ENCODE measurements around the gene COL28A1. TPM values are rescaled to one million over a fixed set of nuclear protein-coding genes. Genes with fewer than 3 reads are reported as not detected.

The COL28A1 gene
- total RNA-seq, 1 experiment from 2014 or later = 0.17 TPM

GRCh38 chr7:7446616-7447015 lies 89.1 kb downstream of the COL28A1 start:
- Histone ChIP-seq H3K27me3 (ENCODE audit: control insufficient read depth, insufficient read depth, low read length) (no peaks in the 10 kb centered on the region), H3K36me3 (replicated peaks; ENCODE audit: control insufficient read depth, insufficient read depth, low read length) (no peaks in the 10 kb centered on the region), H3K4me3 (ENCODE audit: insufficient read depth, low read depth, low read length) (no peak overlapping the region)
- DNase-seq = no peak

- Histone ChIP-seq H3K36me3 (replicated peaks; ENCODE audit: control insufficient read depth, insufficient read depth, low read length) (no peaks in the 10 kb centered on the region), H3K4me3 (ENCODE audit: insufficient read depth, low read depth, low read length) (no peak overlapping the region), H3K27me3 (ENCODE audit: control insufficient read depth, insufficient read depth, low read length) (no peaks in the 10 kb centered on the region)
- no peak for DNase-seq
These were observed 91.8 kb downstream of the COL28A1 start for GRCh38 chr7:7443806-7444350.

DNA sequence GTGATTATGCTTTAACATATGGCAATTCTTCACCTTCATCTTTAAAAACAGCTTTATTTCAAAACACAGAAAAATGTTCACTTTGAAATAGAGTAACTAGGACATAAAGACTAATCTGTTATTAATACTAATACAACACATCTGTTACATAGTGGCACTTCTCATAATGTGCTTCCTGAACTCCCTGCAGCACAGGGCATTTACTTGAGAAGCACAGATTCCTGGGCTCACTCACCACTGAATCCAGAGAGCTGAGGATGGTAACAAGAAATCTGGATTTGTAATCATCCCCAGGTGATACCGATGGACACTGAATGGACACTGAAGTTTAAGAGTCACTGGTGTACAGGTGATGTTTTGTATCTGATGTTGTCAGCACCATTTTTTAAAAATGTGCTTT lies 96.1 kb downstream of the COL28A1 start:
- H3K27me3 ChIP-seq (ENCODE audit: control insufficient read depth, insufficient read depth, low read length) = no peaks in the 10 kb centered on the region
- H3K36me3 ChIP-seq (replicated peaks; ENCODE audit: control insufficient read depth, insufficient read depth, low read length) = no peaks in the 10 kb centered on the region
- DNase-seq = no peak
- H3K4me3 ChIP-seq (ENCODE audit: insufficient read depth, low read depth, low read length) = no peak overlapping the region

- Histone ChIP-seq H3K36me3 (replicated peaks; ENCODE audit: control insufficient read depth, insufficient read depth, low read length) (no peaks in the 10 kb centered on the region), H3K4me3 (ENCODE audit: insufficient read depth, low read depth, low read length) (no peak overlapping the region), H3K27me3 (ENCODE audit: control insufficient read depth, insufficient read depth, low read length) (no peaks in the 10 kb centered on the region)
- no peak for DNase-seq
These were observed 96.8 kb downstream of the COL28A1 start for GRCh38 chr7:7438851-7439250.

GRCh38 chr7:7435978-7436377 lies 99.7 kb downstream of the COL28A1 start:
- Histone ChIP-seq H3K36me3 (replicated peaks; ENCODE audit: control insufficient read depth, insufficient read depth, low read length) (no peaks in the 10 kb centered on the region), H3K4me3 (ENCODE audit: insufficient read depth, low read depth, low read length) (no peak overlapping the region), H3K27me3 (ENCODE audit: control insufficient read depth, insufficient read depth, low read length) (no peaks in the 10 kb centered on the region)
- no peak for DNase-seq

DNA sequence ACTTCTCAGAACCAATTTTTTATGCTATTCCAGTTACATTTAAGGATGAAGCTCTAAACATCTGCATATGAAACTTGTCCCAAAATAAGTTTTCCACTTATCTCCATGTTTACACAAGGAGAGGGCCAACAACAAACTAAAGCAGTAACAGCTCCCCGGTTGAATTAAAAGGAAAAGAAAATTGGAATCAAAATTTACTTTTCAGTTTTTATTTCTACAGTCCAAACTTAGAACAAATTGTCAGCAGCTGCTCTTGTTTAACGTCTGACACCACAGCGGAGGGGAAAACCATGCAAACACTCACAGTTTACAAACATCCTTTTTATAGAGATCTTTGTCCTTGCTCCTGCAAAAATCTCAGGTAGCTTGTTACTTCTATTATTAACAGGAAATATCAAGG lies 101.3 kb downstream of the COL28A1 start:
- no peak for DNase-seq
- Histone ChIP-seq H3K36me3 (replicated peaks; ENCODE audit: control insufficient read depth, insufficient read depth, low read length) (no peaks in the 10 kb centered on the region), H3K4me3 (ENCODE audit: insufficient read depth, low read depth, low read length) (no peak overlapping the region), H3K27me3 (ENCODE audit: control insufficient read depth, insufficient read depth, low read length) (no peaks in the 10 kb centered on the region)

DNA sequence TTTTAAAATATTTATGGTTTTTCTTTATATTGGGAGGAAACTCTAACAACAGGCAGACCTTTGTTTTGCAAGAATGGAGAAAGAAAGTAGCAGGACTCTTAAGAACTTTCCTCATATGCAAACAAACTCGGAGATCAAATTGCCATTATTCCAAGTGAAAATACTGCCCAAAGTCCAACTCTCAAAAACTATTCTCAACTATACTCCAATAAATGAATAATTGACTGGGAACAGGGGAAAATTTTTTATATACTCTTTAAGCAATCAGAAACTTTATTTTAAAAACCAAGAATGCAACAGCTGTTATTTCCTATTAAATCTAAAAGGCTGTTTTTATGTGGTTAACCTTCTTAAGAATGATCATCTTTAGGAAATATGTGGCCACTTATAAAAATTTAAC lies 101.9 kb downstream of the COL28A1 start:
- Histone ChIP-seq H3K36me3 (replicated peaks; ENCODE audit: control insufficient read depth, insufficient read depth, low read length) (no peaks in the 10 kb centered on the region), H3K4me3 (ENCODE audit: insufficient read depth, low read depth, low read length) (no peak overlapping the region), H3K27me3 (ENCODE audit: control insufficient read depth, insufficient read depth, low read length) (no peaks in the 10 kb centered on the region)
- DNase-seq = no peak

- no peak overlapping the region for H3K4me3 ChIP-seq (ENCODE audit: insufficient read depth, low read depth, low read length)
- H3K36me3 ChIP-seq (replicated peaks; ENCODE audit: control insufficient read depth, insufficient read depth, low read length) = no peaks in the 10 kb centered on the region
- DNase-seq = no peak
- H3K27me3 ChIP-seq (ENCODE audit: control insufficient read depth, insufficient read depth, low read length) = no peaks in the 10 kb centered on the region
These were observed 102.7 kb downstream of the COL28A1 start for GRCh38 chr7:7432979-7433378.

GRCh38 chr7:7428806-7429205 lies 106.9 kb downstream of the COL28A1 start:
- no peaks in the 10 kb centered on the region for H3K27me3 ChIP-seq (ENCODE audit: control insufficient read depth, insufficient read depth, low read length)
- DNase-seq = no peak

DNA sequence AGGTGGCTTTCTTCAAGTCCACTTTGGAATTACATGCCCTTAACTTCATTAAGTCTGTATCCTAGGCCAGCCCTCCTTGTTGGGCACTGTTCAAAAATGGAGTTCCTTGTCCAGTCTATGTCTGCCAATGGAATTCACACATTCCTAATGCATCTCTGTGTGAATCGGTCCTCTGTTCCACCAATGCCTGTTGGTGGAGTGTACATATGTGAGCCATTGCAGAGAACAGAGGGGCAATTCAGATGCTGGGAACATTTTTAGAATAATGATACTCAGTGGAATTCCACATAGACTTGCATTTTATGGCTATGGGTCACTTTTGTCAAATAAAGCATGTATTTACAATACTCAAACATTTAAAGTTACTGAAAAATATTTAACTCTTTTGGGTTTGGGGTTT lies 108.3 kb downstream of the COL28A1 start:
- Histone ChIP-seq H3K36me3 (replicated peaks; ENCODE audit: control insufficient read depth, insufficient read depth, low read length) (no peaks in the 10 kb centered on the region), H3K27me3 (ENCODE audit: control insufficient read depth, insufficient read depth, low read length) (no peaks in the 10 kb centered on the region), H3K4me3 (ENCODE audit: insufficient read depth, low read depth, low read length) (no peak overlapping the region)
- no peak for DNase-seq

More at GRCh38 chr7:7428806-7429205, 106.9 kb downstream of the COL28A1 start:
- Histone ChIP-seq H3K36me3 (replicated peaks; ENCODE audit: control insufficient read depth, insufficient read depth, low read length) (no peaks in the 10 kb centered on the region), H3K4me3 (ENCODE audit: insufficient read depth, low read depth, low read length) (no peak overlapping the region)

DNA sequence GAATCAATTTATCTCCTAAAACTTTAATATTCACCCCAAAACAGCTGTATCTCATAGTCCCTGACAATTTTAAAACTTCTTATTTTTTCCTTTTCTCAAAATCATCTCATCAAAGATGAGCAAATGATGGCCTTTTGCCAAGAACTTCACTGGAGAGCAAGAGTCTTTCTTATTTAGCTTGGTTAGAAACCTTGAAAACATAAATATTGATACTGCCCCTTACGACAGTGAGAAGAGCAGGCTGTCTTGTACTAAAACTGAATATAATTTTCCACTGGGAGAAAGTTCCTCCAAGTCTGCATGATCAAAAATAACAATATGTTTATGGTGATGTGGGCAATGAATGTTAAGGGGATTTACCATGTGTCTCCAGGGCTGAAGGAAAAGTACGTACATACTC lies 109.0 kb downstream of the COL28A1 start:
- H3K27me3 ChIP-seq (ENCODE audit: control insufficient read depth, insufficient read depth, low read length) = no peaks in the 10 kb centered on the region
- H3K4me3 ChIP-seq (ENCODE audit: insufficient read depth, low read depth, low read length) = no peak overlapping the region
- H3K36me3 ChIP-seq (replicated peaks; ENCODE audit: control insufficient read depth, insufficient read depth, low read length) = no peaks in the 10 kb centered on the region
- no peak for DNase-seq

DNA sequence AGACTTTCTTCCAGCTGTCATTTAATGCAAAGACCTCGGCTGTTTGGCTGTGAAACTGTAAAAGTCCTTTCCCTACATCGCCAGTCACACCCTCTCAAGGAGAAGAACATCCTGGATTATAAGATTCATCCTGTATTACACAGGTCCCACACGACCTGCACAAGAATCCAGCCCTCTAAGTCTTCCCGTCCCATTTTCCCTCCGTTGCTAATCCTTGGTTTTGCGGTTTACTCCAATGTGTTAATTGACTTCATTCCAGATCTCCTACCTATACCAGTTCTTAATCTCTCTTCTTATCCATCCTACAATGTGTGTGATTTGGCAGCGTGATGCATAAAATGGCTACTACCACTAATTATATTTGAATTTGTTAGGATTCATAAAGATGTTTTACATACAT lies 110.4 kb downstream of the COL28A1 start:
- no peak for DNase-seq
- Histone ChIP-seq H3K27me3 (ENCODE audit: control insufficient read depth, insufficient read depth, low read length) (no peaks in the 10 kb centered on the region), H3K36me3 (replicated peaks; ENCODE audit: control insufficient read depth, insufficient read depth, low read length) (no peaks in the 10 kb centered on the region), H3K4me3 (ENCODE audit: insufficient read depth, low read depth, low read length) (no peak overlapping the region)

GRCh38 chr7:7424151-7424873 lies 111.4 kb downstream of the COL28A1 start:
- Histone ChIP-seq H3K36me3 (replicated peaks; ENCODE audit: control insufficient read depth, insufficient read depth, low read length) (no peaks in the 10 kb centered on the region), H3K27me3 (ENCODE audit: control insufficient read depth, insufficient read depth, low read length) (no peaks in the 10 kb centered on the region), H3K4me3 (ENCODE audit: insufficient read depth, low read depth, low read length) (no peak overlapping the region)
- peak; percentile 50 for DNase-seq

DNA sequence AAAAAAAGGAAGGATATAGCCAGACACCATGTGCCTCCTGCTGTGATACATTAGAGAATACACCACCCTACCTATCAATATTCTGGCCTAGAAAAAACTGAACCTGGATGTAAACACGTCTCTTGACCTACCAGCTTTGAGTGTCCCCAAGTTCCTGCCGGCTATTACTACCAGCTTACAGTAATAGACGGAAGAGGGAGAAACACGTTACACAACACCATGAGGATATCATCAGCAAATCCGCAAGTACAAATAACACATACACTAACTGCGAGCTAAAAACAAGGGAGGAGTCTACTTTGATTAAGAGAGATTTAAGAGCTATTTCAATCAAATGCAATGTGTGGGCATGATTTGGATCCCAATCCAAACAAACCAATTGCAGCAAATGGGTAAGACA lies 113.0 kb downstream of the COL28A1 start:
- Histone ChIP-seq H3K4me3 (ENCODE audit: insufficient read depth, low read depth, low read length) (no peak overlapping the region), H3K36me3 (replicated peaks; ENCODE audit: control insufficient read depth, insufficient read depth, low read length) (no peaks in the 10 kb centered on the region), H3K27me3 (ENCODE audit: control insufficient read depth, insufficient read depth, low read length) (no peaks in the 10 kb centered on the region)
- no peak for DNase-seq

GRCh38 chr7:7421826-7422225 lies 113.8 kb downstream of the COL28A1 start:
- no peak for DNase-seq
- H3K4me3 ChIP-seq (ENCODE audit: insufficient read depth, low read depth, low read length) = no peak overlapping the region
- H3K36me3 ChIP-seq (replicated peaks; ENCODE audit: control insufficient read depth, insufficient read depth, low read length) = no peaks in the 10 kb centered on the region
- H3K27me3 ChIP-seq (ENCODE audit: control insufficient read depth, insufficient read depth, low read length) = no peaks in the 10 kb centered on the region
